ENCODE results near the gene WNK1.

- TF ChIP-seq ZNF133 (tag by site-specific recombination; IDR thresholded peaks at IDR 0.05) (no peak), CTCF (tag by site-specific recombination; IDR thresholded peaks at IDR 0.05) (no peak), ZNF223 (tag by site-specific recombination; IDR thresholded peaks at IDR 0.05) (no peak)
Observed at GRCh38 chr12:851913-852312, 99.5 kb downstream of the WNK1 start.

Data from HEK293 (cell line).